GM19467 (cell line): Measurements from ENCODE around the gene OR2K2.
"Not testable (repeated sequence)": the region's sequence is repeated elsewhere in the genome, so short reads cannot be mapped to it uniquely, and the experiment has no call there.

Experiments used
- ATAC-seq: cut with Tn5 transposase; IDR thresholded peaks from one replicate; pipeline ENCODE4 v1.9.1; 2021; ENCODE audit warnings: mild to moderate bottlenecking, moderate library complexity; ENCODE audit not compliant: unreplicated experiment

Gene OR2K2

DNA sequence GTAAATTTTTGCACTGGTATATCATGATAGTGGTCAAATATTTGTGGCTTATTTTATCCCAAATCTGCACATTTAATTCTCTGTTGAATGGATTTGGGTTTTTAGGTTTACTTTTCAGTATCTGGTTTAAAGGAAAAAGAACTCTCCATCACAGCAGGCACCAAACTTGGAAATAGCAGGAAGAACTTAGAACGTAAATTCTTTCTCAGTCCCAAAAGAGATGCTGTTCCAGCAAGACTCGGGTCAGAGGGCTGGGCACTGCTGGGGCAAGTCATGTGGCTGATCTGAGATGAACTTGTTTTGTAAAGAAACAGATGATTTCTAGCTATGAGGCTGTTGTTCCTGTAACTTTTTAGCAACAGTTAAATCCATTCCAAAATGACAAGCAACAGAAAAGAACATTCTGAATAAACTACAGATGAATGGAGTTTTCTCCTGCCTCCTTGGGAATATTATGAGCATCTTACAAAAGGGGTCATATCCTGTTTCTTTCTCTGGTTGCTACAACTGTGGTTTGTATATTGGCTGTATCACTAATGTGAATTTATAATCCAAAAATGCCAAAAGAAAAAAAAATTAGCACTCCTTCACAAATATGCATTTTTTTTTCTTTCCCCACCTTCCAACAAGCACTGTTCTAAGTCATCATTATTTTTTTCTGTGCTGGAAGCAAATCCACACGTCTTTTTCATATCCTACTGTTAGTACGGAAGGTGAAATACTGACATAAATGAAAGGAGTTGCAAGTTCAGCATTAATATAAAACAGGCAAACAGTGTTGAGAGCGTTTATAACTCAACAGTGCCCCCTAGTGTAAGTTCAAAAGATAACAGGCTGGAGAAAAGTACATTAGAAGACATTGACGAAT, 31.1 kb downstream of the OR2K2 start:
- no peak for ATAC-seq

DNA sequence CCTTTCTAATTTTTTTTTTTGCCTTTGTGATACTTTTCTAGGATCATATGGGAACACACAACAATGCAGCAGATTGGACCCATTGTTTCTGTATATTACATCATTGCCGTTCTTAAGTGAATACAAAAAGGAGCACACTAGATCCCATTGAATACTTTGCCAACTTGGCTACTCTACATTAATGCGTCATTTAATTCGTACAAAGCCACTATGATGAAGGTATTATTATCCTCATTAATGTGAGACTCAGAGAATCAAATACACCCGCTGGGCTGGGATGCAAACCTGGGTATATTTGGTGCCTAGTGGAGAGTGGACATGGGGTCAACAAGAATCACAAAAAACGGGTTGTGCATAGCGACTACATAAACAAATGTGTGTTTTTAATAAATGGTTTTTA, 31.9 kb downstream of the OR2K2 start:
- no peak for ATAC-seq

DNA sequence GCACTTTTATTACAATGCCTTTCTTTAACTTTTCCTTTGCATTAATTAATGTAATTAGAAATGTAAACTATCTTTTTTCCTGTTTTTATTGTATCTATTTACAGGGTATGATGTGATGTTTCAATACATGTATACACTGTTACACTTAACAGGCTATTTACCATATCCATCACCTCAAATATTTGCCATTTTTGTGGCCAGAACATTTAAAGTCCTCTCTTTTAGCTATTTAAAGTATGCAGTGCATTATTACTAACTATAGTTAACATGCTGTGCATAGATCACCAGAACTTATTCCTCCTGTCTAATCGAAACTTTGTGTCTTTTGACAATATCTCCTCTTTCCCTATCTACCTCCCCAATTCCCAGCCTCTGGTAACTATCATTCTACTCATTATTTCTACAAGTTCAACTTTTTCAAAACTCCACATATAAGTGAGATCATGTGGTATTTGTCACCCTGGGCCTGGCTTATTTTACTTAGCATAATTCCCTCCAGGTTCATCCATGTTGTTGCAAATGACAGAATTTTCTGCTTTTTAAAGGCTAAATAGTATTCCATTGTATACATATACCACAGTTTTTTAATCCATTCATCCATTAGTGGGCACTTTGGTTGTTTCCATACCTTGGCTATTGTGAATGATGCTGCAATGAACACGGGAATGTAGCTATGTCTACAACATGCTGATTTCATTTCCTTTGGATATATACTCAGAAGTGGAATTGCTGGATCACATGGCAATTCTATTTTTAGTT, 32.8 kb downstream of the OR2K2 start:
- no peak for ATAC-seq

DNA sequence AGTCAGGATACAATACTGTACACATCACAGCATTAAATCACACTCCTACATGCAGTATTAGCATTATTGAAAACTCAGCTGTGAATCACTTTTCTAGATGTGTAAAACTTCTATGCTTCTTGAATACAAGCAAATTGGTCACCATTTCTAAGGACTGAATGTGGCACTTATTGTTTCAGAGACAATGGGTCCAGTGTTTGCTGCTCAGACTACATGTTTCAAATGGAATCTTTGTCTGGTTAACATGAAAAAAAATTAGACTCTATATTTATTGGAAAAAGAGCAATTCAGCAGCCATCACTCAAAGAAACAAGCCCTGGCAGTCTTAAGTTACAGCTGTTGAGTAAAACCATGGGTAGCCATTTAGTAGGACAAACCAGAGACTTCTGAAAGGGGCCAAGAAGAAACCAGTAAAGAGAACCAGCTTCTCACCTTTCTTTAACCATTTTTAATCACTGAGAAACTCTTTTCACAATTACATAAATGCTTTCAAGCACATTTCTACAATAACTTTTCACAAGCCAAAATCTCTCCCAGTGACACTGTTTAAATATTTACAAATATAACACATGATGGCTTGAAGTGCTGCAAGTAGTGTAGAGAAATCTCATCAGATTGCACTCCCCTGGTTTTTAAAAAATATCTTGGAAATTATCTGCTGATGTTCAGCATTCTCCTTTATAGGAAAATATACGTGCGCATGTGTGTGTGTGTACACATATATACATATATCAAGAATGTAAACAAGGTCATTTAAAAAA, 35.2 kb downstream of the OR2K2 start:
- no peak for ATAC-seq

DNA sequence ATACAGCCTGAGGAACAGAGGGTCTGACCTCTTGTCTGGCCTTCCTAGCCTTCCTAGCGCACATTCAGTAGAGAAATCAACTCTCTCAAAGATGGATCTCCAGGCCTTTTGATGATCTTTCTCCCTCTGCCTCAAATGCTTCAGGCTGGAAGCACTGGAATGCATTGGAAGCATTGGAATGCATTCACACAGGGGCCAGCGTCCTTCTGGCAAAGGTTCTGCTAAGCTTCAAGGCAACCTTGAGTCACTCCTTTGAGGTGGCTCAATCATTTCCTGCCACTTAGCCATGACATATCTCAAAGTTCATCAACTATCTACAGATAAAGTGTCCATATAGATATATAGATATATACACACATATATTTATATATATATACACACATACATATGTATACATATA, 42.9 kb downstream of the OR2K2 start:
- ATAC-seq: no peak

DNA sequence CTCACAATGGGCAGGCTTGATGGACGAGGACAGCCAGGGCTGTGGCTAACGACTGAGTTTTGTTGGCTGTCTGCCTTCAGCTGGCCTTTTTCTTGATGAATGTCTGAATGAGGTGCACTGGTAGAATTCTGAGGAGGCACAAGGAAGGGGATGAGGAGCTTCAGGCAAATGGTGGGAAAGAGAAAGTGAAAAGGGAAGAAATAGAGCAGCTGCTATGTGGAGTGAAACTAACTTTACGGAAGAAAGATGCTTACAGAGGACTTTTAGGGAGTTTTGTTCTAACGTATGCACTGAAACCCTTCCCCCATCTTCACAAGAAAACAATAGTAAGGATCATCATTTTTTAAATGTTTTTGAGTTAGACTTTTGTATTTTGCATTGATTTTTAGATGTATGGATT, 45.3 kb downstream of the OR2K2 start:
- ATAC-seq: no peak

DNA sequence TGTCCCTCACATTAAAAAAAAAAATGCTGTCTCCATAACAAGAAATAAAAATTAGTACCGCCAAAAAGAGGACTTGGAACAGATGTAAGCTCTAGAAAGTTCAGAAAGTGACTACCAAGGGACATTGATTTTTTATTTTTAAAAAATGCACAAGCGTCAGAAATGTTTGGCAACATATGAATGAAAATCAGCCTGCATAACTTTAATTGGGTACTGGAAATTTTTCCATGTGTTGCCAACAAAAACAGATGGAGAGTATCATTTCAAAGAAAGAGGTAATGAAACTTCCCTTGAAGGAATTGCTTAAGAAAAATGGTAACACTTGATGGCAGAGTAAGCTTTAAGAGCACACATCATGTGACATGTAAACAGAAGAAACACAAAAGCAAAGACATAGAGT, 47.2 kb downstream of the OR2K2 start:
- no peak for ATAC-seq

DNA sequence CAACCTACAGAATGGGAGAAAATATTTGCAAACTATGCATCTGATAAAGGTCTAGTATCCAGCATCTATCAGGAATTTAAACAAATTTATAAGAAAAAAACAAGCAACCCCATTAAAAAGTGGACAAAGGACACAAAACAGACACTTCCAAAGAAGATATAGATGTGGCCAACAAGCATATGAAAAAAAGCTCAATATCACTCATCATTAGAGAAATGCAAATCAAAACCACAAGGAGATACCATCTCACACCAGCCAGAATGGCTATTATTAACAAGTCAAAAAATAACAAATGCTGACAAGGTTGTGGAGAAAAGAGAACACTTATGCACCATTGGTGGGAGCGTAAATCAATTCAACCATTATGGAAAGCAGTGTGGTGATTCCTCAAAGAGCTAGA, 49.2 kb downstream of the OR2K2 start:
- not testable (repeated sequence) for ATAC-seq
